Testis (tissue), 3 donors: ENCODE measurements around the gene MIER2. TPM values are rescaled to one million over a fixed set of nuclear protein-coding genes. Genes with fewer than 3 reads are reported as not detected.

Experiments
- DNase-seq: peaks from one replicate; pipeline ENCODE4 v3.0.0-alpha.2; 2019
- H3K27ac ChIP-seq, 2 donors: fragments of 200-600 bp; sonication (generic); one replicate each; pipeline ENCODE4 v1.5.1; 2019
- H3K27me3 ChIP-seq: fragments of 200-600 bp; sonication (generic); one replicate; pipeline ENCODE4 v1.5.1; 2019
- H3K36me3 ChIP-seq: fragments of 200-600 bp; sonication (generic); one replicate; pipeline ENCODE4 v1.5.1; 2017; ENCODE audit warnings: low read depth; ENCODE audit errors: missing control alignments
- H3K4me1 ChIP-seq: fragments of 200-600 bp; sonication (generic); one replicate; pipeline ENCODE4 v1.5.1; 2019
- H3K4me3 ChIP-seq, 2 donors: fragments of 200-600 bp; sonication (generic); one replicate each; pipeline ENCODE4 v1.5.1; 2017 to 2019
- H3K9me3 ChIP-seq: fragments of 200-600 bp; sonication (generic); one replicate; pipeline ENCODE4 v1.5.1; 2017
- POLR2A ChIP-seq: fragments of 450-650 bp; IDR thresholded peaks from one replicate; pipeline ENCODE4 v1.6.1; 2017; ENCODE audit warnings: antibody characterized with exemption, mild to moderate bottlenecking, moderate library complexity
- WGBS, 2 donors: methylation state at CpG; one replicate each; pipeline ENCODE4 v1.1.5; 2018; 5-methylcytosine and 5-hydroxymethylcytosine counted together
- intact Hi-C: fragments of 100-400 bp; cut with DNase I; formaldehyde crosslinking; loops from one replicate; pipeline ENCODE4 v1.15.1; 2023; ENCODE audit warnings: low total_unique reads
- polyA plus RNA-seq: library from polyadenylated mRNA; stranded (reverse); fragments of 350-450 nt; fragmentation: Illumina TruSeq; extraction: RNeasy Lipid Tissue Mini Kit (QIAGEN cat#74804); gene quantifications from one replicate; pipeline ENCODE4 v1.2.3, GENCODE V29; 2014; ENCODE audit warnings: low read depth, low replicate concordance; ENCODE audit not compliant: insufficient read depth
- total RNA-seq, 2 donors: library from RNA; depleted of rRNA; stranded (reverse); fragments of >200 nt; gene quantifications; one replicate each; pipeline ENCODE4 v1.2.3, GENCODE V29; 2016
- TF ChIP-seq, protein P1 (sequence below), 3 experiments: fragments of 450-650 bp in 2 of 3; fragments of 200-600 bp in 1 of 3; sonication (generic) in 1 of 3; IDR thresholded peaks; one replicate each; pipeline ENCODE4 v1.5.1; 2016 to 2019; ENCODE audit warnings: antibody characterized with exemption in 3 of 3, mild to moderate bottlenecking in 2 of 3, moderate library complexity in 1 of 3

Gene MIER2
- total and polyA plus RNA-seq, 3 donors from 2014 or later = 47.6 to 64.0 (median 54.6) TPM

DNA sequence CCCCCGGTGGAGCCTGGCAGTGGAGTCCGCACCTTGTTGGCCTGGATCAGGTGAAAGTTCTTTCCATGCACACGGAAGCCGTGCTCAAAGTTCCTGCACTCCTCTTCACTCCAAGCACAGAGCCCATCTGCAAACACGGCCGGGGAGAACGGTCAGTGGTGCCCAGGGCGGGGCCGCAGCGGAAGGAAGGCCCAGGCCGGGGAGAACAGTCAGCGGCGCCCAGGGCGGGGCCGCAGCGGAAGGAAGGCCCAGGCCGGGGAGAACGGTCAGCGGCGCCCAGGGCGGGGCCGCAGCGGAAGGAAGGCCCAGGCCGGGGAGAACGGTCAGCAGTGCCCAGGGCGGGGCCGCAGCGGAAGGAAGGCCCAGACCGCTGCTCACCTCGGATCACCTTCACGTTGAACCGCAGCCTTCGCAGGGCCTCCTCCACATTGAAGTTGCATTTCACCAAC, 32.8 kb downstream of the MIER2 start:
- intact Hi-C loops = no loop called here
- Histone ChIP-seq H3K27ac (no peak overlapping the region), H3K4me3 (no peak overlapping the region), H3K9me3 (no peaks in the 10 kb centered on the region), H3K27me3 (no peaks in the 10 kb centered on the region), H3K36me3 (no peaks in the 10 kb centered on the region), H3K4me1 (no peaks in the 10 kb centered on the region)
- TF ChIP-seq, protein P1, sequence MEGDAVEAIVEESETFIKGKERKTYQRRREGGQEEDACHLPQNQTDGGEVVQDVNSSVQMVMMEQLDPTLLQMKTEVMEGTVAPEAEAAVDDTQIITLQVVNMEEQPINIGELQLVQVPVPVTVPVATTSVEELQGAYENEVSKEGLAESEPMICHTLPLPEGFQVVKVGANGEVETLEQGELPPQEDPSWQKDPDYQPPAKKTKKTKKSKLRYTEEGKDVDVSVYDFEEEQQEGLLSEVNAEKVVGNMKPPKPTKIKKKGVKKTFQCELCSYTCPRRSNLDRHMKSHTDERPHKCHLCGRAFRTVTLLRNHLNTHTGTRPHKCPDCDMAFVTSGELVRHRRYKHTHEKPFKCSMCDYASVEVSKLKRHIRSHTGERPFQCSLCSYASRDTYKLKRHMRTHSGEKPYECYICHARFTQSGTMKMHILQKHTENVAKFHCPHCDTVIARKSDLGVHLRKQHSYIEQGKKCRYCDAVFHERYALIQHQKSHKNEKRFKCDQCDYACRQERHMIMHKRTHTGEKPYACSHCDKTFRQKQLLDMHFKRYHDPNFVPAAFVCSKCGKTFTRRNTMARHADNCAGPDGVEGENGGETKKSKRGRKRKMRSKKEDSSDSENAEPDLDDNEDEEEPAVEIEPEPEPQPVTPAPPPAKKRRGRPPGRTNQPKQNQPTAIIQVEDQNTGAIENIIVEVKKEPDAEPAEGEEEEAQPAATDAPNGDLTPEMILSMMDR (IDR thresholded peaks at IDR 0.05) = no peak
- no peak for TF ChIP-seq POLR2A
- no peak for DNase-seq
- WGBS, 2 donors = 93 to 95% methylated on average over 27 to 33 of the region's 33 CpGs

GRCh38 chr19:310781-311496, 33.7 kb downstream of the MIER2 start:
- 90 to 92% methylated on average over 7 to 24 of the region's 24 CpGs for WGBS, 2 donors
- Histone ChIP-seq H3K4me1 (no peaks in the 10 kb centered on the region), H3K27me3 (no peaks in the 10 kb centered on the region), H3K4me3 (no peak overlapping the region), H3K27ac (no peak overlapping the region), H3K36me3 (no peaks in the 10 kb centered on the region), H3K9me3 (no peaks in the 10 kb centered on the region)
- TF ChIP-seq, protein P1 (IDR thresholded peaks at IDR 0.05) = no peak
- no peak for TF ChIP-seq POLR2A
- intact Hi-C loops = no loop called here
- DNase-seq = no peak

DNA sequence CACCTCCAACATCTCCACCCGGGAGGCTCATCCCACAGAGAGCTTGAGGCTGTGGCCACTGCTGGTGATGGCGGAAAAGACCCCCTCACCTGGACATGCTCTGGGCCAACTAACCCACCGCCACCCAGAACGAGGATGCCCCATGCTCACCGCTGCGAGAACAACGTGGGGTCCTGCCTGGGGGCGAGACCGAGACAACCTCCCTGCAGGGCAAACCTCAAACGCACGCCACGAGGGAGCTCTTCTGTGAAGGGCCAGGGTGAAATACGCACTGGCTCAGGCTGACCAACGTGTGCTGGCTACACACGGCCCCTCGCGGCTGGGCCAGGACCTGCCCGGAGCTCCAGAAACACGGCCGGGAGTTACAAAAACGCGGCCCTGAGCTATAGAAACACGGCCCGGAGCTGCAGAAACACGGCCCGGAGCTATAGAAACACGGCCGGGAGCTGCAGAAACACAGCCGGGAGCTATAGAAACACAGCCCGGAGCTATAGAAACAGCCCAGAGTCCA, 34.4 kb downstream of the MIER2 start:
- intact Hi-C loops = no loop called here
- Histone ChIP-seq H3K4me3 (no peak overlapping the region), H3K4me1 (no peaks in the 10 kb centered on the region), H3K36me3 (no peaks in the 10 kb centered on the region), H3K9me3 (no peaks in the 10 kb centered on the region), H3K27me3 (no peaks in the 10 kb centered on the region), H3K27ac (no peak overlapping the region)
- DNase-seq = no peak
- 78 to 93% methylated on average over 25 to 30 of the region's 30 CpGs for WGBS, 2 donors
- TF ChIP-seq, protein P1 (IDR thresholded peaks at IDR 0.05) = no peak
- TF ChIP-seq POLR2A = no peak

DNA sequence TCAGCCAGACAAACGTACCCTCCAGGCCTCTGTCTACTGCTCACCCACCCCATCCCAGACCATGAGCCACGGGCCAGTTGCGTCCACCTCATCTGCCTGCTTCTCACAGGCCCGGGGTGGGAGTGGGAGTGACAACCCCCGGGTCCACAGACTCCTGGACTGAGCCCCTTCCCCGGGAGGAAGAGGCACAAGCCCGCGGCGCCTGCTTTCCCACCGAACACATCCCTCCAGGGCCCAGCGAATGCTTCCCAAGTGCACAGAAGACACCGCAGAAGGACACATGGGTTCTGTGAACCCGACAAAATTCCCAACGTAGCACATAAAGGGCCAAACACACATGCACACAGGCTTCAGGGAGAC, 35.4 kb downstream of the MIER2 start:
- H3K4me1 ChIP-seq = no peaks in the 10 kb centered on the region
- no peaks in the 10 kb centered on the region for H3K9me3 ChIP-seq
- H3K27me3 ChIP-seq = no peaks in the 10 kb centered on the region
- DNase-seq = no peak
- H3K4me3 ChIP-seq = no peak overlapping the region
- no peaks in the 10 kb centered on the region for H3K36me3 ChIP-seq
- intact Hi-C loops = no loop called here
- no peak overlapping the region for H3K27ac ChIP-seq
- WGBS, 2 donors = 88 to 96% methylated on average over 14 of the region's 14 CpGs
- TF ChIP-seq, protein P1 (IDR thresholded peaks at IDR 0.05) = no peak
- TF ChIP-seq POLR2A = no peak
